Lung (tissue), 12 donors: ENCODE measurements around the gene DNAL4. TPM values are rescaled to one million over a fixed set of nuclear protein-coding genes. Genes with fewer than 3 reads are reported as not detected.

ENCODE experiments used
- ATAC-seq: fragments of 200-7000 bp; cut with Tn5 transposase; one replicate; pipeline ENCODE4 v1.9.1; 2020; ENCODE audit warnings: moderate number of reproducible peaks; ENCODE audit not compliant: insufficient read depth, low FRiP score
- DNase-seq, 3 donors: peaks; one replicate each; pipeline ENCODE4 v3.0.0-alpha.2; 2013 to 2017
- H3K27ac ChIP-seq, 2 donors: one replicate each; pipeline ENCODE4 v1.5.1; 2013; ENCODE audit warnings: mild to moderate bottlenecking in 2 of 2, moderate library complexity in 2 of 2, control low read depth in 1 of 2, inconsistent platforms in 1 of 2, low read depth in 1 of 2, low read length in 1 of 2
- H3K27me3 ChIP-seq, 3 donors: one replicate each; pipeline ENCODE4 v1.5.1; 2013; ENCODE audit warnings: low read length in 2 of 3; ENCODE audit not compliant: control insufficient read depth in 3 of 3, insufficient read depth in 3 of 3
- H3K36me3 ChIP-seq, 4 donors: one replicate each; pipeline ENCODE4 v1.5.1; 2013; ENCODE audit warnings: low read length in 4 of 4, mild to moderate bottlenecking in 1 of 4, moderate library complexity in 1 of 4; ENCODE audit not compliant: control insufficient read depth in 4 of 4, insufficient read depth in 4 of 4
- H3K4me1 ChIP-seq, 5 donors: one replicate each; pipeline ENCODE4 v1.5.1; 2013; ENCODE audit warnings: low read length in 5 of 5, mild to moderate bottlenecking in 2 of 5, moderate library complexity in 1 of 5; ENCODE audit not compliant: control insufficient read depth in 5 of 5, insufficient read depth in 5 of 5
- H3K4me3 ChIP-seq: one replicate; pipeline ENCODE4 v1.5.1; 2013; ENCODE audit warnings: mild to moderate bottlenecking, control low read depth, moderate library complexity
- H3K9ac ChIP-seq, 2 donors: one replicate each; pipeline ENCODE4 v1.5.1; 2013; ENCODE audit warnings: low read length in 2 of 2, control low read depth in 1 of 2; ENCODE audit not compliant: insufficient read depth in 1 of 2
- H3K9me3 ChIP-seq, 4 donors: one replicate each; pipeline ENCODE4 v1.5.1; 2013; ENCODE audit warnings: low read length in 3 of 4, mild to moderate bottlenecking in 1 of 4, moderate library complexity in 1 of 4; ENCODE audit not compliant: control insufficient read depth in 4 of 4, insufficient read depth in 3 of 4
- CTCF ChIP-seq: IDR thresholded peaks from 2 replicates; pipeline ENCODE4 v1.5.1; 2012; ENCODE audit warnings: mild to moderate bottlenecking; ENCODE audit errors: control extremely low read depth, extremely low read depth
- WGBS, 2 donors: extraction: QIAGEN DNeasy Blood & Tissue Kit; methylation state at CpG; one replicate each; pipeline ENCODE4 v1.1.7; 2013; 5-methylcytosine and 5-hydroxymethylcytosine counted together
- polyA plus RNA-seq, 2 donors: library from polyadenylated mRNA; stranded (reverse); fragments of 200-250 nt; gene quantifications; one replicate each; pipeline ENCODE4 v1.2.1, GENCODE V29; 2013
- total RNA-seq, 2 donors: library from RNA; depleted of rRNA in 1 of 2; stranded (reverse); fragments of >200 nt in 1 of 2; gene quantifications; one replicate each; pipeline ENCODE4 v1.2.1, GENCODE V29; 2014 to 2021
- donor health status: control.
- donor health status: control.
- donor health status: Bipolar disorder and iron deficiency.
- donor health status: healthy.
- donor health status: DM: yes; HTN: yes; CAD: no.

DNAL4 gene
- total and polyA plus RNA-seq, 4 donors, result 22.2 to 29.0 (median 26.3) TPM

DNA sequence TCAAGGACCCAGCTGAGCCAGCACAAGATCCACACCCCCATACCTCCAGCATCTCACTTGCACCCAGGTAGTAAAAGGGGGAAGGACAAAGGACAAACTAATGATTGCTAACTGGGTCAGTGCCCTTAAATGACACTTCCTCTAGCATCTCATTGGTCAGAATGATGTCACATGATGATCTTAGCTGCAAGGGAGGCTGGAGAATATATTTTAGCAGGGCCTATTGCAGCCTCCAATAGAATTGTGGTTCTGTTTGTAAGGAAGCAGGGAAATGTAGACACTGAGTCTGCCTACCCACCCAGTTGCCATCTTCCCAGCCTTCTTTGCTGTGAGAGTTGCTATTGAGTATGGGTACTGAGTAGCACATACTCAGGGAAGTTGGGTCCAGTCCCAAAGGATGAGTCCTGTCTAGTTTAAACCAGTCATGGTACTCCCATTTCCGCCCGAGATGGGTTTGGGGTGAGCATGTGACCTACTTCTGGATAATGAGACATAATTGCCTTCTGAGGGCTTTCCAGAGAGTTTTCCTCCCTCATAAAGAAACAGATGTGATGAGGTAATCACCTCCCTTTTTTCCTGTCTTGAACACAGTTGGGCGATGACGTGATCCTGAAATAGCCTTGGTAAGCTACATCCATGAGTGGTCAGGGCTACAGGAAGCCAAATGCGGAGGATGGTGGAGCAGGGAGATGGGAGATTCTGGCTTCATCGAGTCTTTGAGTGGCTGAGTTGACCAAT lies 5.5 kb upstream of the DNAL4 start:
- WGBS, 2 donors, result 85 to 90% methylated on average over 6 of the region's 6 CpGs
- H3K4me1 ChIP-seq, result peaks cover 0 to 3% (median 0%) of the 10 kb centered on the region in 5 donors
- DNase-seq (no peak), ATAC-seq (no peak)
- H3K27ac ChIP-seq, result no peak overlapping the region
- H3K9me3 ChIP-seq, result peaks cover 0 to 7% (median 0%) of the 10 kb centered on the region in 4 donors
- H3K9ac ChIP-seq, result no peak overlapping the region
- no peaks in the 10 kb centered on the region for H3K36me3 ChIP-seq
- H3K27me3 ChIP-seq, result peaks cover 0 to 24% (median 0%) of the 10 kb centered on the region in 3 donors
- H3K4me3 ChIP-seq, result no peak overlapping the region
- no peak for TF ChIP-seq CTCF

GRCh38 chr22:38798496-38798895 lies 4.6 kb upstream of the DNAL4 start:
- Histone ChIP-seq H3K36me3 (no peaks in the 10 kb centered on the region), H3K9ac (no peak overlapping the region)

DNA sequence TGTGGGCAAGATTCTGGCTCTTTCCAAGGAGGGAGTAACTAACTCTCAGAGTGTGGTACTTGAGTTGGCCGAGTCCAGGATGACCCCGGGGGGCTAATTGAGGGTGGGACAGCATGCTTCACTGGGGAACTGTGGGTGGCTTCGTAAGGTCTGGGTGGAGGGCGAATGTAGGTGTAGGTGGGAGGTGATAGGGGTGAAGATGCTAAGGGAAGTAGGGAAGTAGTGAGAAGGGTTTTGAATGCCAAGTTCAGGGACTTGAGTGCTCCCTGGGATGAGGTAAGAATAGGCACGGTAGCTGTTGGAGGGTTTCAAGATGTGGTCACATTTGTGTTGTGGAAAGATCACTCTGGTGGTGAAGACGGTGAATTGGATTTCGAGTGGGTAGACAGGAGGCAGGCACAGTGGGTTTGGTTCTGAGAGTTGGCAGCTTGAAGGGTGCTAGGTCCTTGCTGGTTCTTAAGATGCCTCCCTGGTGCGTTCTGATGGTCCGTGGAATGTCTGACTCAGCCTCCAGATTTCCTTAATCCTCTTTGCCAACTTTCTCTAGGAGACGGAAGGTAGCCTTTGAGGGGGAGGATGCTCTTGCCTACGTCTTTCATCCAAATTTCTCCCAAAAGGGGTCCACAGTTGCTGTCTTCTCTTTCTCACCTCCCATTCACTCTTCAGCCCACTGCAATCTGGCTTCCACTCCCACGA lies 2.5 kb upstream of the DNAL4 start:
- peaks cover 0 to 15% (median 0%) of the 10 kb centered on the region in 5 donors for H3K4me1 ChIP-seq
- H3K4me3 ChIP-seq, result no peak overlapping the region
- no peak for TF ChIP-seq CTCF
- ATAC-seq (no peak), DNase-seq (no peak)
- H3K9ac ChIP-seq, result no peak overlapping the region
- 79 to 89% methylated on average over 12 of the region's 12 CpGs for WGBS, 2 donors
- H3K36me3 ChIP-seq, result no peaks in the 10 kb centered on the region
- peaks cover 0 to 16% (median 0%) of the 10 kb centered on the region in 3 donors for H3K27me3 ChIP-seq
- peaks cover 0 to 7% (median 0%) of the 10 kb centered on the region in 4 donors for H3K9me3 ChIP-seq
- no peak overlapping the region for H3K27ac ChIP-seq

More at GRCh38 chr22:38798496-38798895, 4.6 kb upstream of the DNAL4 start:
- Histone ChIP-seq H3K9me3 (peaks cover 0 to 7% (median 0%) of the 10 kb centered on the region in 4 donors), H3K4me1 (peaks cover 0 to 6% (median 0%) of the 10 kb centered on the region in 5 donors), H3K27ac (no peak overlapping the region), H3K4me3 (no peak overlapping the region), H3K27me3 (peaks cover 0 to 24% (median 0%) of the 10 kb centered on the region in 3 donors)
- no peak for TF ChIP-seq CTCF
- 73 to 81% methylated on average over 5 of the region's 5 CpGs for WGBS, 2 donors
- no peak for DNase-seq
- no peak for ATAC-seq
